Neural progenitor cell (in vitro differentiated cells): ENCODE results near the gene LRRC4B. TPM values are rescaled to one million over a fixed set of nuclear protein-coding genes. Genes with fewer than 3 reads are reported as not detected.
A peak's percentile ranks its signal among the peaks of the same experiment; 100 is the strongest.

Source experiments
- DNase-seq: peaks from one replicate; pipeline ENCODE4 v3.0.0-alpha.2; 2016; ENCODE audit warnings: low spot score
- H2AFZ ChIP-seq: fragments of 200-600 bp; sonication (generic); replicated peaks from 2 replicates; pipeline ENCODE4 v1.6.1; 2016; ENCODE audit warnings: antibody characterized with exemption
- H3F3A ChIP-seq: fragments of 200-600 bp; sonication (generic); 2 replicates; pipeline ENCODE4 v1.6.1; 2016; ENCODE audit warnings: antibody characterized with exemption, low read depth
- H3K27ac ChIP-seq: fragments of 200-600 bp; sonication (generic); 2 replicates; pipeline ENCODE4 v1.5.1; 2016; ENCODE audit warnings: mild to moderate bottlenecking
- H3K27me3 ChIP-seq: fragments of 200-600 bp; sonication (generic); 2 replicates; pipeline ENCODE4 v1.6.1; 2016; ENCODE audit warnings: mild to moderate bottlenecking, moderate library complexity
- H3K36me3 ChIP-seq: fragments of 200-600 bp; sonication (generic); 2 replicates; pipeline ENCODE4 v1.5.1; 2016
- H3K4me1 ChIP-seq: fragments of 200-600 bp; sonication (generic); 2 replicates; pipeline ENCODE4 v1.6.1; 2016; ENCODE audit warnings: mixed run types
- H3K4me2 ChIP-seq: fragments of 200-600 bp; sonication (generic); 2 replicates; pipeline ENCODE4 v1.6.1; 2016
- H3K4me3 ChIP-seq: fragments of 200-600 bp; sonication (generic); 2 replicates; pipeline ENCODE4 v1.5.1; 2016
- H3K79me2 ChIP-seq: fragments of 200-600 bp; sonication (generic); 2 replicates; pipeline ENCODE4 v1.6.1; 2016; ENCODE audit warnings: low read depth
- H3K9ac ChIP-seq: fragments of 200-600 bp; sonication (generic); 2 replicates; pipeline ENCODE4 v1.6.1; 2016
- H3K9me3 ChIP-seq: fragments of 200-600 bp; sonication (generic); 2 replicates; pipeline ENCODE4 v1.5.1; 2016; ENCODE audit warnings: low read depth
- H4K20me1 ChIP-seq: fragments of 200-600 bp; sonication (generic); 2 replicates; pipeline ENCODE4 v1.6.1; 2016; ENCODE audit warnings: low read depth
- H3K27ac Mint-ChIP-seq: 3 replicates; pipeline ENCODE4 v1.8.0; 2021; ENCODE audit warnings: mixed read lengths
- H3K27me3 Mint-ChIP-seq: 2 replicates; pipeline ENCODE4 v1.8.0; 2022; ENCODE audit warnings: low read depth, mild to moderate bottlenecking, inconsistent platforms, moderate library complexity, mixed read lengths; ENCODE audit not compliant: insufficient read depth
- H3K36me3 Mint-ChIP-seq: 3 replicates; pipeline ENCODE4 v1.8.0; 2021; ENCODE audit warnings: mixed read lengths
- H3K4me1 Mint-ChIP-seq: 3 replicates; pipeline ENCODE4 v1.8.0; 2021; ENCODE audit warnings: mixed read lengths
- H3K4me3 Mint-ChIP-seq: 3 replicates; pipeline ENCODE4 v1.8.0; 2021; ENCODE audit warnings: mild to moderate bottlenecking, moderate library complexity, mixed read lengths
- H3K9me3 Mint-ChIP-seq: 3 replicates; pipeline ENCODE4 v1.8.0; 2020; ENCODE audit warnings: mixed read lengths
- EZH2 ChIP-seq: fragments of 200-600 bp; sonication (generic); IDR thresholded peaks from 2 replicates; pipeline ENCODE4 v1.6.1; 2017; ENCODE audit warnings: antibody characterized with exemption, mild to moderate bottlenecking, moderate library complexity
- EZH2phosphoT487 ChIP-seq: fragments of 200-600 bp; sonication (generic); IDR thresholded peaks from 2 replicates; pipeline ENCODE4 v1.6.1; 2017; ENCODE audit warnings: antibody characterized with exemption
- total RNA-seq: library from RNA; depleted of rRNA; stranded (reverse); fragments of >200 nt; gene quantifications from 2 replicates; pipeline ENCODE4 v1.2.3, GENCODE V29; 2015; ENCODE audit warnings: low replicate concordance
- TF ChIP-seq, protein P1 (sequence below): fragments of 200-600 bp; sonication (generic); IDR thresholded peaks from 2 replicates; pipeline ENCODE4 v1.5.1; 2017; ENCODE audit warnings: antibody characterized with exemption, mild to moderate bottlenecking

Gene LRRC4B
- total RNA-seq, 1 donor from 2014 or later, result 12.0 TPM

DNA sequence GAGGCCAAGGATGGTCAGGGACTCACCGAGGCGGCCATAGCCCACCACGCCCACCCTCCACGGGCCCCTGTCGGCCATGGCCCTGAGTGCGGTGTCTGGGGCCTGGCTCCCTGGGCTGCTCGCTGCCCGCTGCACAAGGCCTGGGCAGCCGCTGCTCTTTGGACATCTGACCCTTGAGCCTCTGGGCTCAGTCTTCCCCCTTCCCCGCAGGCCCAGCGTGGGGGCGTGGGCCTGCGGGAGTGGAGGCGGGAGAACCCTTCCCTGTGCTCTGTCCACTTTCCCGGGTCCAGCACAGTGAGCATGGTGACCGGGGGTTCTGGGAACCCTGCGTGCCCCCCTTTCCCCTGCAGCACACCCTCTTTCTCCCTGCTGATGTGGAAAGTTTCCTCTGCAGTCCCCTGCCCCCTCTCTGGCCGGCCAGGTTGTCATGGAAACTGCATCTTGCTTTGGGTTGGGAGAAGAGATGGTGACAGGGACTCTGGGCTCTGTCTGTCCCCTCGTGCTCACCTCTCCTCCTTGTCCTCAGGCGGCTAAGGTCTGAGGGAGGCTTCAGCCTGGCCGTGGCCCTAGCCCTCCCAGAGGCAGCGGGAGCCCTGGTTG lies 54.4 kb downstream of the LRRC4B start, which contains the start of gene ASPDH:
ASPDH (minus strand) TSS at position 168 of the 600 bp plus-strand sequence; CDS start at position 78, 90 bp downstream.
- no peak within 1 kb of the TSS for H3K9ac ChIP-seq
- peaks cover 40% of the 10 kb centered on the region for H3K4me1 Mint-ChIP-seq
- H3F3A ChIP-seq, result no peaks in the 10 kb centered on the region
- H3K9me3 Mint-ChIP-seq, result no peaks in the 10 kb centered on the region
- H4K20me1 ChIP-seq, result no peaks in the 10 kb centered on the region
- H3K4me3 ChIP-seq, result no peak within 1 kb of the TSS
- DNase-seq, result peak; percentile 50
- peaks cover 5% of the 10 kb centered on the region for H3K36me3 Mint-ChIP-seq
- peaks cover 12% of the 10 kb centered on the region for H3K4me1 ChIP-seq
- peak within 1 kb of the TSS; percentile 69 for H3K4me3 Mint-ChIP-seq
- H3K27me3 Mint-ChIP-seq, result peaks cover 24% of the 10 kb centered on the region
- peak within 1 kb of the TSS; percentile 98 for H3K27ac Mint-ChIP-seq
- H3K79me2 ChIP-seq, result no peaks in the 10 kb centered on the region
- no peaks in the 10 kb centered on the region for H3K27me3 ChIP-seq
- no peak within 1 kb of the TSS for H3K27ac ChIP-seq
- H3K9me3 ChIP-seq, result no peaks in the 10 kb centered on the region
- H3K4me2 ChIP-seq, result peak within 1 kb of the TSS; percentile 13
- TF ChIP-seq, protein P1, sequence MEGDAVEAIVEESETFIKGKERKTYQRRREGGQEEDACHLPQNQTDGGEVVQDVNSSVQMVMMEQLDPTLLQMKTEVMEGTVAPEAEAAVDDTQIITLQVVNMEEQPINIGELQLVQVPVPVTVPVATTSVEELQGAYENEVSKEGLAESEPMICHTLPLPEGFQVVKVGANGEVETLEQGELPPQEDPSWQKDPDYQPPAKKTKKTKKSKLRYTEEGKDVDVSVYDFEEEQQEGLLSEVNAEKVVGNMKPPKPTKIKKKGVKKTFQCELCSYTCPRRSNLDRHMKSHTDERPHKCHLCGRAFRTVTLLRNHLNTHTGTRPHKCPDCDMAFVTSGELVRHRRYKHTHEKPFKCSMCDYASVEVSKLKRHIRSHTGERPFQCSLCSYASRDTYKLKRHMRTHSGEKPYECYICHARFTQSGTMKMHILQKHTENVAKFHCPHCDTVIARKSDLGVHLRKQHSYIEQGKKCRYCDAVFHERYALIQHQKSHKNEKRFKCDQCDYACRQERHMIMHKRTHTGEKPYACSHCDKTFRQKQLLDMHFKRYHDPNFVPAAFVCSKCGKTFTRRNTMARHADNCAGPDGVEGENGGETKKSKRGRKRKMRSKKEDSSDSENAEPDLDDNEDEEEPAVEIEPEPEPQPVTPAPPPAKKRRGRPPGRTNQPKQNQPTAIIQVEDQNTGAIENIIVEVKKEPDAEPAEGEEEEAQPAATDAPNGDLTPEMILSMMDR, result no peak
- TF ChIP-seq EZH2, result no peak
- TF ChIP-seq EZH2phosphoT487, result no peak
- no peaks in the 10 kb centered on the region for H3K36me3 ChIP-seq
- H2AFZ ChIP-seq, result no peak within 1 kb of the TSS

DNA sequence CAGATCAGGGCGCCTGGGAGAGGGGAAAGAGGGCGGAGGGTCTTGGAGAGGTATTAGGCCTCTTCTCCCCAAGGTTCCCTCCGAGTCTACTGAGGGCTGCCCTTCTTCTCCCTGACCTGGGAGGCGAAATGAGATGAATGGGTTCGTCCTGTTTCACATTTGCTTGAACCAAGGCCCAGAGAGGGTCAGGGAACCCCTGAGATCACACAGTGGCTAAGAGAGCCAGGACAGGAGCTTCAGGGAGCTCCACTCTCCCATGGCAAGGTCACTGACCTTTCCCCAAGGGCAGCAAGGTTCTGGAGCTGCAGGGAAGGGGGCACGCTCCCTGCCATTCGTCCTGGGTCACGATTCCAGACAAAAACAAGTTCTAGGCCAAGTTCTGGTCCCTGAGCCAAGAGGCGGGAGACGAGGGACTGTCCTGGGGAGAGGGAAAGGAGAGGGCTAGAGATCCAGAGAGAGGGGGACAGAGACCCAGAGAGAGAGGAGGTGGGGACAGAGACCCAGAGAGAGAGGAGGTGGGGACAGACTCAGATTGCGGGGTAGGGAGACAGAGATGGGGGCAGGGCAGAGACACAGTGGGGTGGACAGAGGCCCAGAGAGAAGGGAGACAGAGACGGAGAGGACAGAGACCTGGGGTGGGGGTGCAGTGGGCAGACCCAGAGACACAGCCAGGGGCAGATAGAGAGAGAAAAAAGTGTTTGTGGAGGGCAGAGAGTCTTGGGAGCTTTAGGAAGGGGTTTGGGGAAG lies 55.1 kb downstream of the LRRC4B start:
- Histone ChIP-seq H3K36me3 (no peaks in the 10 kb centered on the region), H3K9ac (no peak overlapping the region), H3K4me3 (no peak overlapping the region), H3K79me2 (no peaks in the 10 kb centered on the region), H3K9me3 (no peaks in the 10 kb centered on the region), H3K4me1 (peaks cover 12% of the 10 kb centered on the region), H2AFZ (no peak overlapping the region), H3K27me3 (no peaks in the 10 kb centered on the region), H3K4me2 (no peak overlapping the region), H4K20me1 (no peaks in the 10 kb centered on the region), H3K27ac (no peak overlapping the region), H3F3A (no peaks in the 10 kb centered on the region)
- no peaks in the 10 kb centered on the region for H3K9me3 Mint-ChIP-seq
- no peak for DNase-seq
- peaks cover 31% of the 10 kb centered on the region for H3K27me3 Mint-ChIP-seq
- peak overlapping the region; percentile 98 for H3K27ac Mint-ChIP-seq
- peak overlapping the region; percentile 64 for H3K4me3 Mint-ChIP-seq
- TF ChIP-seq EZH2 (no peak), EZH2phosphoT487 (no peak)
- TF ChIP-seq, protein P1, result no peak
- peaks cover 47% of the 10 kb centered on the region for H3K4me1 Mint-ChIP-seq
- no peaks in the 10 kb centered on the region for H3K36me3 Mint-ChIP-seq

DNA sequence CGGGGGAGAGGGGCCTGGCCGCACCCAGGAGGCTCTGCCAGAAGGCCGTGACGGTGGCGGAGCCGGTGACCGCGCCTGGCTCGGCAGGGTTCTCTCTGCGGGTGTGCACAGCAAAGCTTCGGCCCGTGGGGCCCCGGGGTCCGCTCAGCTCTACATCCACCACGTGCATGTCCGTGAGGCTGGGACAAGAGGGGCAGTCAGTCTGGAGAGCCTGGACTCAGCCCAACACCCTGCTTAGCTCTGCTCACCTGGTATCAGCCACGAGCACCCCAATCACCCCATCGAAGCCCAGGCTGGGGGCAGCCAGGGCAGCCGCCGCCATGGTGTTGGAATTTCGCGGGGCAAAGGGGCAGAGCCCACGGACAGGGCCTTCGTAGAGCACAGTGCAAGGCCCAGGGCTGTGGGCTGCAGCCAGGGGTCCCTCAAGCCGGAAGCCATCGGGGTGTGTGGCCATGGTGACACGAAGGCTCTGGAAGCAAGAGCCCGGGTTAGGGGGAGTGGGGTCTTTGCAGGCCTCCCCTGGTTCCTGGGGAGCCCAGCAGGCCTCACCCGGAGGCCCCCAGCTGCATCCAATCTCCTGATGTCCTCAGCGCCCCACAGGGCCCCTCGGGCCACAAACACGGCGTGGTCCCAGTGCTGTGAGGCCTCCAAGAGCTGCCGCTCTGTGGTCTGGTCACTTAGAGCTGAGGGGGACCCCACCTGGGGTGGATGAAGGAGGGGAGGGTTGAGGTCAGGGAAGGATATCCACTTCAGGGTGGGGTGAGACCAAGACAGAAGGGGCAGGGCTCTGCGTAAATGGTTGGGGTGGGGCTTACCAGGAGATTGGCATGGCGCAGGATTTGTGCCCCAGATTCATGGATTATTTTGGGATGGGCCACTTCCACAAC lies 55.9 kb downstream of the LRRC4B start:
- no peak overlapping the region for H3K9ac ChIP-seq
- no peaks in the 10 kb centered on the region for H3K79me2 ChIP-seq
- Mint-ChIP-seq H3K36me3 (no peaks in the 10 kb centered on the region), H3K9me3 (no peaks in the 10 kb centered on the region), H3K4me3 (peak overlapping the region; percentile 64), H3K27ac (no peak overlapping the region), H3K4me1 (peaks cover 49% of the 10 kb centered on the region), H3K27me3 (peaks cover 31% of the 10 kb centered on the region)
- TF ChIP-seq EZH2phosphoT487 (no peak), EZH2 (no peak)
- TF ChIP-seq, protein P1, result no peak
- no peaks in the 10 kb centered on the region for H3K36me3 ChIP-seq
- H3K4me3 ChIP-seq, result no peak overlapping the region
- no peak overlapping the region for H2AFZ ChIP-seq
- H3K4me2 ChIP-seq, result peak overlapping the region; percentile 69
- H3K27ac ChIP-seq, result no peak overlapping the region
- no peaks in the 10 kb centered on the region for H3F3A ChIP-seq
- peaks cover 12% of the 10 kb centered on the region for H3K4me1 ChIP-seq
- H3K27me3 ChIP-seq, result no peaks in the 10 kb centered on the region
- no peak for DNase-seq
- no peaks in the 10 kb centered on the region for H3K9me3 ChIP-seq
- H4K20me1 ChIP-seq, result no peaks in the 10 kb centered on the region
